Common myeloid progenitor, CD34-positive (primary cell): ENCODE results near the gene TAF4B.
"Not testable (repeated sequence)": the region's sequence is repeated elsewhere in the genome, so short reads cannot be mapped to it uniquely, and the experiment has no call there.

Experiments
- CTCF ChIA-PET: fragments of 350-600 bp; sonication (Branson Sonifier 250); formaldehyde crosslinking; loops from one replicate; lab custom pipeline; 2021; ENCODE audit warnings: antibody characterized with exemption; lab: Charles Lee
- POLR2A ChIA-PET: fragments of 350-600 bp; sonication (Branson Sonifier 250); formaldehyde crosslinking; loops from one replicate; lab custom pipeline; 2021; ENCODE audit warnings: antibody characterized with exemption; lab: Charles Lee
- DNase-seq, 3 donors: peaks; one replicate each; pipeline versions ENCODE4 v3.0.0 to v3.0.0-alpha.2; 2013
- H3K27ac ChIP-seq, 2 experiments: 1 replicate in 1 of 2; 2 replicates in 1 of 2; pipeline ENCODE4 v1.7.0; 2013; ENCODE audit warnings: inconsistent platforms in 2 of 2, low read length in 2 of 2, mild to moderate bottlenecking in 2 of 2, low read depth in 1 of 2, moderate library complexity in 1 of 2; ENCODE audit not compliant: severe bottlenecking in 2 of 2, insufficient read depth in 1 of 2, poor library complexity in 1 of 2
- H3K27me3 ChIP-seq, 5 experiments: replicated peaks in 2 of 5; 1 replicate in 3 of 5; 2 replicates in 2 of 5; pipeline versions ENCODE4 v1.6.1 to v1.7.0; 2013; ENCODE audit warnings: low read length in 4 of 5, mild to moderate bottlenecking in 2 of 5, moderate library complexity in 2 of 5, inconsistent platforms in 1 of 5; ENCODE audit not compliant: insufficient read depth in 5 of 5, control insufficient read depth in 4 of 5
- H3K36me3 ChIP-seq, 4 experiments: 1 replicate in 2 of 4; 2 replicates in 2 of 4; pipeline versions ENCODE4 v1.6.1 to v1.7.0; 2013; ENCODE audit warnings: low read length in 3 of 4, control low read depth in 1 of 4, mild to moderate bottlenecking in 1 of 4; ENCODE audit not compliant: control insufficient read depth in 4 of 4, insufficient read depth in 4 of 4
- H3K4me1 ChIP-seq, 4 experiments: 1 replicate in 3 of 4; 2 replicates in 1 of 4; pipeline versions ENCODE4 v1.6.1 to v1.7.1; 2013; ENCODE audit warnings: low read length in 3 of 4, mild to moderate bottlenecking in 3 of 4, control low read depth in 1 of 4, inconsistent platforms in 1 of 4, moderate library complexity in 1 of 4; ENCODE audit not compliant: control insufficient read depth in 4 of 4, insufficient read depth in 4 of 4; ENCODE audit errors: control extremely low read depth in 1 of 4
- H3K4me3 ChIP-seq, 7 experiments: 1 replicate in 4 of 7; 2 replicates in 3 of 7; pipeline versions ENCODE4 v1.5.1 to v1.7.0; 2013; ENCODE audit warnings: mild to moderate bottlenecking in 7 of 7, low read length in 6 of 7, moderate library complexity in 6 of 7, inconsistent platforms in 2 of 7, low read depth in 2 of 7, control low read depth in 1 of 7; ENCODE audit not compliant: insufficient read depth in 4 of 7, control insufficient read depth in 1 of 7; ENCODE audit errors: extremely low read depth in 1 of 7
- H3K9me3 ChIP-seq, 5 experiments: 1 replicate in 4 of 5; 2 replicates in 1 of 5; pipeline versions ENCODE4 v1.6.1 to v1.7.1; 2013; ENCODE audit warnings: low read length in 4 of 5, mild to moderate bottlenecking in 2 of 5, inconsistent platforms in 1 of 5, low read depth in 1 of 5, moderate library complexity in 1 of 5; ENCODE audit not compliant: control insufficient read depth in 4 of 5, insufficient read depth in 2 of 5; ENCODE audit errors: control extremely low read depth in 1 of 5
- WGBS: methylation state at CpG from one replicate; pipeline ENCODE4 v1.1.5; 2013; ENCODE audit not compliant: insufficient coverage; 5-methylcytosine and 5-hydroxymethylcytosine counted together

The TAF4B gene

DNA sequence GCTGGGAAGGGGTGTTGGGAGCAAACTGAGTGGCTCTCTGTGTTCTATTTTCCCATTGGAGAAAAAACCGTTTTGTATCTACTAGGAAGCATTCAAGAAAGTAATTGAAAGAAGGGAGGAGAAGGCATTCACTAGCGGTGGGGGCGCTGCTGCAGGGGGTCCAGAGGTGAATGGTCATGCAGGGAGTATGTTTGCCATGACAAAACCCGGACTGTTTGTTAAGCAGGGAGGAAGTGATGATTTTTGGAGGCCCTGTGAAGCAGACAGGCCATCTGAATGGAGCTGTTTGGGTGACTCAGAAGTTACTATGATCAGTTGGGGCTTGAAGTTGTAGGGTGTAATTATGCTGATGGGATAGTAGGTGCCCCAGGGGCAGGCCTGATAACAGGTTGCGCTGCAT is 7.0 kb downstream of the TAF4B start:
- CTCF ChIA-PET = no interaction called here
- DNase-seq = no peak
- Histone ChIP-seq H3K4me3 (no peak overlapping the region), H3K4me1 (peaks cover 0 to 9% (median 6%) of the 10 kb centered on the region in 4 experiments), H3K36me3 (peaks cover 0 to 3% (median 1%) of the 10 kb centered on the region in 4 experiments), H3K27ac (no peak overlapping the region), H3K9me3 (peaks cover 0 to 10% (median 2%) of the 10 kb centered on the region in 5 experiments), H3K27me3 (no peaks in the 10 kb centered on the region)
- POLR2A ChIA-PET = no interaction called here
- 90% methylated on average over 4 of the region's 5 CpGs for WGBS

DNA sequence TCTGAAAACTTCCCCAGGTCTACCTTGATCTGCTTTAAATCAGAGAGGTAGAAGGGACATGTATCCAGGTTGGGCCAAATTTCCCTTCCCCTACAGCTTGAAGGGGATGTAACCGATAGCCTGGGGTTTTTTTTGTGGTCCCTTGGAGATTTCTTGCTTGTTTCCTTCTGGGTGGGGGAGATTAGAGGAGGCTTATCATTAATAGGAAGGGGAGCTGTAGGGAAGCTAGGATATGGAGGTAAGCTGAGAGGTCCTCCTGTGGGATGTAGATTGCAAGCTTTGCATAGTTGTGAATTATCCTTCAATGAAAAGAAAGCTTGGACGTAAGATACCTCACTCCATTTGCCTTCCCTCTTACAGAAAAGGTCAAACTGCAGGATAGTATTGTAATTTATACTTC is 11.1 kb downstream of the TAF4B start:
- H3K4me1 ChIP-seq, H3K4me3 ChIP-seq, H3K27me3 ChIP-seq, H3K27ac ChIP-seq, H3K36me3 ChIP-seq, POLR2A ChIA-PET, H3K9me3 ChIP-seq, DNase-seq: not testable (repeated sequence)
- no CpG with 5 or more reads among the region's 2 CpGs for WGBS
- CTCF ChIA-PET = interaction anchor here (1.5 kb wide), 1 partner anchor 10 kb away, joined by 4 read pairs; no protein-coding TSS in a partner anchor

DNA sequence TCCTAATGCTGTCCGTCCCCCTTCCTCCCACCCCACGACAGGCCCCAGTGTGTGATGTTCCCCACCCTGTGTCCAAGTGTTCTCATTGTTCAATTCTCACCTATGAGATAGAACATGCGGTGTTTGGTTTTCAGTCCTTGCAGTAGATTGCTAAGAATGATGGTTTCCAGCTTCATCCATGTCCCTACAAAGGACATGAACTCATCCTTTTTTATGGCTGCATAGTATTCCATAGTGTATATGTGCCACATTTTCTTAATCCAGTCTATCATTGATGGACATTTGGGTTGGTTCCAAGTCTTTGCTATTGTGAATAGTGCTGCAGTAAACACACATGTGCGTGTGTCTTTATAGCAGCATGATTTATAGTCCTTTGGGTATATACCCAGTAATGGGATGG is 12.5 kb downstream of the TAF4B start:
- H3K4me3 ChIP-seq, POLR2A ChIA-PET, H3K27me3 ChIP-seq, CTCF ChIA-PET, DNase-seq, H3K36me3 ChIP-seq, H3K27ac ChIP-seq, H3K4me1 ChIP-seq: not testable (repeated sequence)
- H3K9me3 ChIP-seq = peaks cover 0 to 10% (median 0%) of the 10 kb centered on the region in 5 experiments
- whole genome bisulfite sequencing = 93% methylated on average over 2 of the region's 4 CpGs

- H3K36me3 ChIP-seq, H3K27me3 ChIP-seq, H3K4me3 ChIP-seq, POLR2A ChIA-PET, DNase-seq, CTCF ChIA-PET, H3K27ac ChIP-seq, H3K4me1 ChIP-seq: not testable (repeated sequence)
- 100% methylated on average over 1 of the region's 4 CpGs for WGBS
- peaks cover 0 to 25% (median 12%) of the 10 kb centered on the region in 5 experiments for H3K9me3 ChIP-seq
These were observed 16.1 kb downstream of the TAF4B start for GRCh38 chr18:26242392-26242791.

- H3K36me3 ChIP-seq, H3K27me3 ChIP-seq, H3K4me3 ChIP-seq, DNase-seq, CTCF ChIA-PET, H3K4me1 ChIP-seq, H3K27ac ChIP-seq, POLR2A ChIA-PET: not testable (repeated sequence)
- H3K9me3 ChIP-seq = peaks cover 0 to 20% (median 12%) of the 10 kb centered on the region in 5 experiments
- 96% methylated on average over 5 of the region's 5 CpGs for WGBS
These were observed 19.2 kb downstream of the TAF4B start for GRCh38 chr18:26245434-26245833.

GRCh38 chr18:26252411-26252810 is 26.2 kb downstream of the TAF4B start:
- Histone ChIP-seq H3K4me3 (no peak overlapping the region), H3K4me1 (peaks cover 0 to 15% (median 6%) of the 10 kb centered on the region in 4 experiments), H3K36me3 (no peaks in the 10 kb centered on the region), H3K27me3 (no peaks in the 10 kb centered on the region), H3K9me3 (no peaks in the 10 kb centered on the region), H3K27ac (no peak overlapping the region)
- DNase-seq = no peak
- CTCF ChIA-PET = no interaction called here
- POLR2A ChIA-PET = no interaction called here
- 80% methylated on average over 2 of the region's 3 CpGs for WGBS

DNA sequence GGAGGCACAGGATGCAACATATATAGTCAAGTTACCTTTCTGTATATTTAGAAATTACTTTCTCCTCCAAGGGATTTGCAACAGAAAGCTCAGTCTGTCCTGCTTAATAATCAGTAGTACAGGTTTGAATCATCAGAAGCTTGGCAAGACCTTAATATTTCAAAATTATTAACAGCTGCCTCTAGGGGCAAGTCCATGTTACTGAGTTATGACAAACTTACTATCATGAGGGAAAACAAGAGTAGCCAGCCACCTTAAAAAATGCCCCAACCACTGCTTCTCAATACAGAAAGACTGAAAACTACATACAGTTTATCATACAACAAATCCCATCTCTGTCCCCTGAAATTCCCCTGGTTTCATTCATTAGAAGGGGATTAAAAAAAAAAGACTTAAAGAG is 28.6 kb downstream of the TAF4B start:
- CTCF ChIA-PET, H3K9me3 ChIP-seq, H3K27ac ChIP-seq, H3K4me3 ChIP-seq, H3K27me3 ChIP-seq, POLR2A ChIA-PET, H3K36me3 ChIP-seq: not testable (repeated sequence)
- peaks cover 0 to 15% (median 6%) of the 10 kb centered on the region in 4 experiments for H3K4me1 ChIP-seq
- DNase-seq = peak in 2 of 3 donors; percentile 23 to 46
